ENCODE results near the gene TDO2. TPM values are rescaled to one million over a fixed set of nuclear protein-coding genes. Genes with fewer than 3 reads are reported as not detected.
"Not testable (repeated sequence)": the region's sequence is repeated elsewhere in the genome, so short reads cannot be mapped to it uniquely, and the experiment has no call there.

TDO2 gene
- total and polyA plus RNA-seq, 2 donors (not counting 1 experiment from before 2014, with no cell fraction given), result 0.26 to 1.5 TPM

DNA sequence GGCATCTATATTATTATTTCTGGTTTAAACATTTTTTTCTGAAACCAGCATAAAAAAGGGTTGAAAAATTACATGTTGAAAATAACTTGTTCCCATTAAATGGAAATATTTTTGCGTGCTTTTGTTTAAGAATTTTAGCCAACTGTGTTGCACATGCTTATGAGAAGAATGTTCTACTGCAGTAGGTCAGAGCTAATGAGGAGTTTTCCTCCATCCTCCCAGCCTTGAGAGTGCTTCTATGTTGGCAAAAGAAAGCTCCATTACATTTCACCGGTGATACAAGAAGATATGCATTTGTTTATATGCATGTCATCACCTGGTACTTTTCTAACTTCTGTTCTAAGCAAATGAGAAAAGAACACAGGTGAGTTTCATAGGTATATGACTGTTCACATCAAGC lies 13.6 kb upstream of the TDO2 start:
- no peak for TF ChIP-seq EZH2 (IDR thresholded peaks at IDR 0.05; ENCODE audit: low read length, missing control alignments)
- TF ChIP-seq, protein P1, sequence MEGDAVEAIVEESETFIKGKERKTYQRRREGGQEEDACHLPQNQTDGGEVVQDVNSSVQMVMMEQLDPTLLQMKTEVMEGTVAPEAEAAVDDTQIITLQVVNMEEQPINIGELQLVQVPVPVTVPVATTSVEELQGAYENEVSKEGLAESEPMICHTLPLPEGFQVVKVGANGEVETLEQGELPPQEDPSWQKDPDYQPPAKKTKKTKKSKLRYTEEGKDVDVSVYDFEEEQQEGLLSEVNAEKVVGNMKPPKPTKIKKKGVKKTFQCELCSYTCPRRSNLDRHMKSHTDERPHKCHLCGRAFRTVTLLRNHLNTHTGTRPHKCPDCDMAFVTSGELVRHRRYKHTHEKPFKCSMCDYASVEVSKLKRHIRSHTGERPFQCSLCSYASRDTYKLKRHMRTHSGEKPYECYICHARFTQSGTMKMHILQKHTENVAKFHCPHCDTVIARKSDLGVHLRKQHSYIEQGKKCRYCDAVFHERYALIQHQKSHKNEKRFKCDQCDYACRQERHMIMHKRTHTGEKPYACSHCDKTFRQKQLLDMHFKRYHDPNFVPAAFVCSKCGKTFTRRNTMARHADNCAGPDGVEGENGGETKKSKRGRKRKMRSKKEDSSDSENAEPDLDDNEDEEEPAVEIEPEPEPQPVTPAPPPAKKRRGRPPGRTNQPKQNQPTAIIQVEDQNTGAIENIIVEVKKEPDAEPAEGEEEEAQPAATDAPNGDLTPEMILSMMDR (conservative IDR thresholded peaks at IDR 0.05 in 1 of 2, IDR thresholded peaks at IDR 0.05 in 1 of 2; ENCODE audit: low read depth in 1 of 2, low read length in 2 of 2), result no peak
- DNase-seq (ENCODE audit: low read depth in 2 of 2), result no peak
- H3K36me3 ChIP-seq (ENCODE audit: control insufficient read depth, insufficient read depth, low read length), result no peaks in the 10 kb centered on the region
- H2AFZ ChIP-seq (ENCODE audit: low read length), result no peak overlapping the region
- H3K27me3 ChIP-seq (ENCODE audit: control insufficient read depth, insufficient read depth, low read length), result no peaks in the 10 kb centered on the region
- no peaks in the 10 kb centered on the region for H3K9me3 ChIP-seq (ENCODE audit: control insufficient read depth, insufficient read depth, low read depth, low read length)
- H3K27ac ChIP-seq (ENCODE audit: insufficient read depth, low read length), result no peak overlapping the region
- peaks cover 3% of the 10 kb centered on the region for H3K4me1 ChIP-seq (ENCODE audit: control insufficient read depth, extremely low read depth, insufficient read depth, low read length)
- H3K4me3 ChIP-seq (replicated peaks in 1 of 4; ENCODE audit: control extremely low read depth in 1 of 4, insufficient read depth in 1 of 4, low read depth in 3 of 4, low read length in 4 of 4), result no peak overlapping the region
- no peaks in the 10 kb centered on the region for H4K20me1 ChIP-seq (ENCODE audit: control insufficient read depth, extremely low read depth, insufficient read depth, low read length)
- no peak overlapping the region for H3K9ac ChIP-seq (ENCODE audit: insufficient read depth, low read length)
- H3K4me2 ChIP-seq (ENCODE audit: extremely low read depth, insufficient read depth, low read length), result no peak overlapping the region
- H3K79me2 ChIP-seq (ENCODE audit: control insufficient read depth, insufficient read depth, low read length), result no peaks in the 10 kb centered on the region

DNA sequence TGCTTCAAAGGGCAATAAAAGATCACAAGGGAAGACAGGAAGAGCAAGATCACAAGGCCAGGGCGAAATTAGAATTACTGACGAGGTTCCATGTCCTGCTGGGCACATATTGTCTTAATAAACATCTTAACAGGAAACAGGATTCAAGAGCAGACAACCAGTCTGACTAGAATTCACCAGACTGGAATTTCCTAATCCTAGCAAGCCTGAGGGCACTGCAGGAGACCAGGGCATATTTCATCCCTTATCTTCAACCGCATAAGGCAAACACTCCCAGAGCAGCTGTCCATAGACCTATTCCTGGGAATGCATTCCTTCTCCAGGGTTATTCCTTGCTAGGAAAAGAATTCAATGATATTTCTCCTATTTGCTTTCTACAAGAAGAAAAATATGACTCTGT lies 12.4 kb upstream of the TDO2 start:
- no peak overlapping the region for H3K4me3 ChIP-seq (replicated peaks in 1 of 4; ENCODE audit: control extremely low read depth in 1 of 4, insufficient read depth in 1 of 4, low read depth in 3 of 4, low read length in 4 of 4)
- TF ChIP-seq EZH2 (IDR thresholded peaks at IDR 0.05; ENCODE audit: low read length, missing control alignments), result no peak
- TF ChIP-seq, protein P1 (conservative IDR thresholded peaks at IDR 0.05 in 1 of 2, IDR thresholded peaks at IDR 0.05 in 1 of 2; ENCODE audit: low read depth in 1 of 2, low read length in 2 of 2), result no peak
- H3K36me3 ChIP-seq (ENCODE audit: control insufficient read depth, insufficient read depth, low read length), result no peaks in the 10 kb centered on the region
- no peak overlapping the region for H3K4me2 ChIP-seq (ENCODE audit: extremely low read depth, insufficient read depth, low read length)
- peak in 1 of 2 donors; percentile 21 for DNase-seq (ENCODE audit: low read depth in 2 of 2)
- no peak overlapping the region for H3K27ac ChIP-seq (ENCODE audit: insufficient read depth, low read length)
- H3K4me1 ChIP-seq (ENCODE audit: control insufficient read depth, extremely low read depth, insufficient read depth, low read length), result peaks cover 3% of the 10 kb centered on the region
- no peak overlapping the region for H2AFZ ChIP-seq (ENCODE audit: low read length)
- no peaks in the 10 kb centered on the region for H3K27me3 ChIP-seq (ENCODE audit: control insufficient read depth, insufficient read depth, low read length)
- no peaks in the 10 kb centered on the region for H4K20me1 ChIP-seq (ENCODE audit: control insufficient read depth, extremely low read depth, insufficient read depth, low read length)
- no peaks in the 10 kb centered on the region for H3K79me2 ChIP-seq (ENCODE audit: control insufficient read depth, insufficient read depth, low read length)
- H3K9me3 ChIP-seq (ENCODE audit: control insufficient read depth, insufficient read depth, low read depth, low read length), result no peaks in the 10 kb centered on the region
- H3K9ac ChIP-seq (ENCODE audit: insufficient read depth, low read length), result no peak overlapping the region

DNA sequence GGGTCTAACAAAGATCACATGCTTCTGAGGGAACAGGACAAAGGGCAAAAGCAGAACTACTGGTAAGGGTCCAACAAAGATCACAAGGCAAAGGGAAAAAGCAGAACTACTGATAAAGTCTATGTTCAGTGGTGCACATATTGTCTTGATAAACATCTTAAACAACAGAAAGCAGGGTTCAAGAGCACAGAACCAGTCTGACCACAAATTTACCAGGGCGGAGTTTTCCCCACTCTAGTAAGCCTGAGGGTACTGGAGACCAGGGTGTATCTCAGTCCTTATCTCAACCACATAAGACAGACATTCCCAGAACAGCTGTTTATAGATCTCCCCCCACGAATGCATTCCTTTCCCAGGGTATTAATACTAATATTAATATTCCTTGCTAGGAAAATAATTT lies 5.1 kb upstream of the TDO2 start:
- DNase-seq (ENCODE audit: low read depth in 2 of 2); H3K36me3 ChIP-seq (ENCODE audit: control insufficient read depth, insufficient read depth, low read length); H3K79me2 ChIP-seq (ENCODE audit: control insufficient read depth, insufficient read depth, low read length); H4K20me1 ChIP-seq (ENCODE audit: control insufficient read depth, extremely low read depth, insufficient read depth, low read length); H2AFZ ChIP-seq (ENCODE audit: low read length); H3K4me3 ChIP-seq (replicated peaks in 1 of 4; ENCODE audit: control extremely low read depth in 1 of 4, insufficient read depth in 1 of 4, low read depth in 3 of 4, low read length in 4 of 4); H3K27me3 ChIP-seq (ENCODE audit: control insufficient read depth, insufficient read depth, low read length); H3K4me1 ChIP-seq (ENCODE audit: control insufficient read depth, extremely low read depth, insufficient read depth, low read length); H3K4me2 ChIP-seq (ENCODE audit: extremely low read depth, insufficient read depth, low read length); H3K9ac ChIP-seq (ENCODE audit: insufficient read depth, low read length); H3K9me3 ChIP-seq (ENCODE audit: control insufficient read depth, insufficient read depth, low read depth, low read length); H3K27ac ChIP-seq (ENCODE audit: insufficient read depth, low read length): not testable (repeated sequence)

All from fibroblast of lung (primary cell).